Measurements from ENCODE around the gene DOLK.
A peak's percentile ranks its signal among the peaks of the same experiment; 100 is the strongest.
"Not testable (repeated sequence)": the region's sequence is repeated elsewhere in the genome, so short reads cannot be mapped to it uniquely, and the experiment has no call there.

The DOLK gene
- total RNA-seq: 10.9 to 17.3 reads per million in 2 donors

DNA sequence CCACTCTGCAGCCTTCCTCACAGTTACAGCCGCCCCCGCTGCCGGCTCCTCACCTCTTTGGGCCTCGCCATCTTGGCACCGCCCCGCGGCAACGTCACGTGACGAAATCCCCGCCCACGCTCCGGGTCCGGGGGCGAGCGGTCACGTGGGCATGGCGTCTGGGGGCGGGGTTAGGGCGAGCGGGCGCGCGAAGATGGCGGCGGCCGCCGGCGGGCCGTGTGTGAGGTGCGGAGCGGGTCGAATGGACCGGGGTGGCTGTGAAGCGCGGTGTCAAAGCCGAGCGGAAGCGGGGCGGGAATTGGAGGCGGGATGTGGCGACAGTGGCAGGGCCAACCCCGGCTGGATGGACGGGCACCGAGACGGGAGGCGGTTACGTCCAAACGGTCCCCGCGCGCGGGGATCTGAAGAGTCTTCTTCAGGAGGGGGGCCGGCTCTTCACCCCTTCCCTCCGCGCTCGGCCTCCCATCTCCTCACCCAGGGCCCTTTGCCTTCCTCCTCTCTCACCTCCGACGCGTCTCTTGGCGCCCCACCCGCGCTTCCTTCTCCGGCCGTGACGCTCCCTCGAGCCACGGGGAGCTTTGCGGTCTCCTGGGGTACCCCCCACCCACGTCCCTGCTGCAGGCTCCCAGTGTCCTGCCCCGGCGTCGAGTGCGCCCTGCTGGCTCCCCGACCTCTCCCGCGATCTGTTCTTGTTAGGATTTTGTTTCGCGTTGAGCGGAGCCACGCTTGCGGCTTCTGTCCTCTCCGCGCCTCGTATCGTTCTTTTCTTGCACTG, at the start of gene DOLK, which contains the start of gene NUP188:
Gene DOLK (minus strand): TSS at position 77 of the 775 bp plus-strand sequence. CDS start 300 bp downstream, outside the sequence.
Gene NUP188 (plus strand): TSS at position 173 of the 775 bp plus-strand sequence. CDS start 21 bp downstream, at position 194.
- DNase-seq: peak; percentile 99

GRCh38 chr9:128995791-128996190, 48.4 kb upstream of the DOLK start:
- no peak for DNase-seq

DNA sequence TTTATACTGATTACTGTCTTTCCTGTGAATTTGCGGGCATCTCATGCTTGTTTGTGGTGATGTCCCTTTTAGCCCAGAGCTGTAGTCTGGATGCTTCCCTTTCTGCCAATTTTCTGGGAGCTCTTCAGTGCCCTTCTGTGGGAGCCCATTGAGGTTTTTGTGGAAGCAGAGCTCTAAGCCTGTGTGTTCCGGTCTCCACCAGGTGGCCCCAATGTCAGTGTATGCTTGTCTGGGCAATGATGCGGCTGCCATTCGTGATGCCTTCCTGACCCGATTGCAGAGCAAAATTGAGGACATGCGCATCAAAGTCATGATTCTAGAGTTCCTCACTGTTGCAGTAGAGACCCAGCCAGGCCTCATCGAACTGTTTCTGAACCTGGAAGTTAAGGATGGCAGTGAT, 45.6 kb upstream of the DOLK start:
- no peak for DNase-seq

GRCh38 chr9:128987805-128988204, 40.4 kb upstream of the DOLK start:
- no peak for DNase-seq

- DNase-seq: no peak
Measured at GRCh38 chr9:128986671-128987070, 39.3 kb upstream of the DOLK start.

DNA sequence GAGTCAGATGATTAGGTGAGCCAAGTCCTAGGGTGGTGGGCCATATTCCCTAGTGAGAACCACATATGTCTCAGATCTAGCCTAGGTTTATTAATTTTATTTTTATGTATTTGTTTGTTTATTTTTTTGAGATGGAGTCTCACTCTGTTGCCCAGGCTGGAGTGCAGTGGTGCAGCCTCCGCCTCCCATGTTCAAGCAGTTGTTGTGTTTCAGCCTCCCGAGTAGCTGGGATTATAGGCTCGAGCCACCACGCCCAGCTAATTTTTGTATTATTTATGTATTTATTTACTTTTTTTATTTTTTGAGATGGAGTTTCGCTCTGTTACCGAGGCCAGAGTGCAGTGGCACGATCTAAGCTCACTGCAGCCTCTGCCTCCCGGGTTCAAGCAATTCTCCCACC, 36.1 kb upstream of the DOLK start:
- no peak for DNase-seq

DNA sequence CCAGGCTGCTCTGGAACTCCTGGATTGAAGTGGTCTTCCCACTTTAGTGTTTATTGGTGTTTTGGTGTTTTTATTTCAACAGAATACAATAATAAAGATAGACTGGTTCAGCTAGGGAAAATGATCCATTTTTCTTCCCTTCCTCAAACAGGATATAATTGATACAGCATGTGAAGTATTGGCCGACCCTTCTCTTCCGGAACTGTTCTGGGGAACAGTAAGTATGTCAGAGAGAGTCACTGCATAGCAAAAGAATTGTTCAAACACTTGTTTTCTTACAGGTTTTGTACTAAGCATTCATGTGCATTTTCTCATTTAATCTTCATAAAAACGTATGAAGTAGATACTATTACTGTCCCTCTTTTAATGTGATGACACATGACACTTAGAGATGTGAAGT, 31.7 kb upstream of the DOLK start:
- no peak for DNase-seq

- DNase-seq: no peak
Measured at GRCh38 chr9:128972956-128973355, 25.6 kb upstream of the DOLK start.

DNA sequence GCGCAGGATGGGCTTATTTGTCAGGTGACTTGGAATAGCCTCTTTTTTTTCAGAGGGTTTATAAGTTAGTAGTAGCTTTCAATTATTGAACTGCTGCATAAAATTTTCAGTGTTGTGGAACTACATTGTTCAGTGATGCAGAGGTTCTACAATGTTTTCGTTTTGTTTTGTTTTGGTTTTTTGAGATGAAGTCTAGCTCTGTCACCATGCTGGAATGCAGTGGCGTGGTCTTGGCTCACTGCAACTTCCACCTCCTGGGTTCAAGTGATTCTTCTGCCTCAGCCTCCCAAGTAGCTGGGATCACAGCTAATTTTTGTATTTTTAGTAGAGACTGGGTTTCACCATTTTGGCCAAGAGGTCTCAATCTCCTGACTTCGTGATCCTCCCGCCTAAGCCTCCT, 22.1 kb upstream of the DOLK start:
- DNase-seq: no peak

DNA sequence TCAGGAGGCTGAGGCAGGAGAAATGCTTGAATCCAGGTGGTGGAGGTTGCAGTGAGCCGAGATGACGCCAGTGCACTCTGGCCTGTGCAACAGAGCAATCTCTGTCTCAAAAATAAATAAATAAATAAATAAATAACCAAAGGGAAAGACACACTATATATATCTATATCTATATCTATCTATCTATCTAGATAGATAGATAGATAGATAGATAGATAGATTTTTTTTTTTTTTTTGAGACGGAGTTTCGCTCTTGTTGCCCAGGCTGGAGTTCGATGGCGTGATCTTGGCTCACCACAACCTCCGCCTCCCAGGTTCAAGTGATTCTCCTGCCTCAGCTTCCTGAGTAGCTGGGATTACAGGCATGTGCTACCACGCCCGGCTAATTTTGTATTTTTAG, 14.0 kb upstream of the DOLK start:
- not testable (repeated sequence) for DNase-seq

DNA sequence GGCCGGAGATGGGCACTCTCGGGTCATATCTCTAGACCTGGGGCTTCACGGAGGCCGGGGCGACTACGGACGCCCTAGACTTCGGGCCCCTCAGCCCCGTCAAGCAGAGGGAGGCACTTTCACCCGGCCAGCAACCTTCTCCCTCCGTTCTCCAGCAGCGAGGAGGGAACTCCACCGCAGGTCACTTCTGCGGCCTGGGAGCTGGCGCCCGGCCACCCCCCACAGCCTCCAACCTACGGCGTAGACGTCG, 201 bp downstream of the DOLK start:
- no peak for DNase-seq

DNA sequence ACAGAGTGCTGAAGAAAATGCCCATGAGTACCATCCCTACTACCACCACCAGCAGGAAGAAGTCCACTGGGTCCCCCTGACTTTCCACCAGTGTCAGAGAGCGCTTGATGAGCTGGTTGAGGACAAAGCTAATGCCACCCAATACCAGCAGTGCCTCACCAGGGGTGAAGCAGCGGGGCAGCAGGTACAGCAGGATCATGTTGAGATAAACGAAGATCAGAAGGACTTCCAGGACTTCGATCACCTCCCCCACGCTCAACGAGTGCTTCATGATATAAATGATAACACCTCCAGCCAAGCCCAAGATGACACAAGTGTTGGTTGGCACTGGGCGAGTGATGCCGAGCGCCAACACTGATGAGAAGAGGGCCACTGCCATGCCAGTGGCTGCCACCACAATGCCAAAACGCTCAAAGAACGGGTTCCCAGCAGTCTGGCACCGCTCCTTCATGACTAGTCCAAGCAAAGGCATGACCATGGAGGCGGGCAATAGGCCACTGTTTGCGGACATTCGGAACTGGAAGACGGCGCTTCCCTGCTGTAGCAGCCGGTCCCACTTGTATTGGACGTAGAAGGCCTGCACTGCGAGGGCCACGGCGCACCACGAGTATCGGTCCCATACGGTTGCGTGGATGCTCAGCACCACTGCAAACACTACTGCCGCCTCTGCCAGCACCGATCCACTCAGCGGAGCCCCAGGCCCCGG, 679 bp downstream of the DOLK start:
- no peak for DNase-seq

- no peak for DNase-seq
Measured at GRCh38 chr9:128945798-128946501, 1.5 kb downstream of the DOLK start.

DNA sequence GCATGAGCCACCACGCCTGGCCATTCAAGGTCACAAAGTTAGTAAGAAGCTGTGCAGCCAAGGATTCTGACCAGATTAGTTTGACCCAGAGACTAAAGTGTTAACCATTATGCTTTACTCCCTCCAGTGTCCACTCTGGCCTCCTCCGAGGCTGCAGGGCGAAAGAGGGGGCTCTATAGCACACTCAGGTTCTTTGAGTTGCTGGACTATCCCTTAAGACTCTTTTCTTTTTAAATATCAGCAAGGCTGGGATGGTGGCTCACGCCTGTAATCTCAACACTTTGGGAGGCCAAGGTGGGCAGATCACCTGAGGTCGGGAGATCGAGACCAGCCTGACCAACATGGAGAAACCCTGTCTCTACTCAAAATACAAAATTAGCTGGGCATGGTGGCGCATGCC, 2.4 kb downstream of the DOLK start:
- not testable (repeated sequence) for DNase-seq

DNA sequence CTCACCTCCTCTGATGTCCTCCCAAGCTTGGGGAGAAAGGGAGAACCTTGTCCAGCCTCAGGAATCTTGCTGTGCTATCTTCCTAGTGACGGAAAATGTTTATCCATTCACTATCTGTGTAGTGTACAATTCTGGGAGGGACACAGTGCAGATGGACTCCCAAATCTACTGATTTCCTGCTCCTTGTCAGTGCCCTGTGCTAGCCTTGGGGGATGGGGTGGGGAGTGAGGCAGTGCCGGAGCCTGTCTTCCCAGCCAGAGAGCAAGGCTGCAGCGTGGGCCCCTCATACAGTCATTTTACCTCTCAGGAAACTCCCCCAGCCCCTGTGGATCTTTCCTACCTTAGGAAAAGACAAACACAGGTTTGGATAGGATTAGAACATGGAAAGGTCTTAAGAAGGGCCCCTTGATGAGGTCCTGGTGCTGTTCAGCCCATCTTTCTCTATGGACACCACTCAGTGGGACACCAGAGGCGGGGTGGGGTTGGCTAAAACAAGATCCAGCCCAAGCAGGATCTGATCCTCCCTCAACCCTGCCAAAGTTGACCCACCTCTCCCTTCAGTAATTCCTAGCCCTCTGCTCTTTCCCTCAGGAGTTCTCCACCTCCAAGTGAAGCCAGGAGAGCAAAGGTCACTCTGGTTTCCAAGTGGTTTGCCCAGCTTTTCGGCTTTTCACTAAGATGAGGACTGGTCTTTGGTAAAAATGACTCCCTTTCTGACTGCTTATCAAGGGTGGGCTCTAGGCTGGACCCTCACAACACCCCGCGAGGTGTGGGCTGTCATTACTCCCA, 3.4 kb downstream of the DOLK start:
- no peak for DNase-seq

DNA sequence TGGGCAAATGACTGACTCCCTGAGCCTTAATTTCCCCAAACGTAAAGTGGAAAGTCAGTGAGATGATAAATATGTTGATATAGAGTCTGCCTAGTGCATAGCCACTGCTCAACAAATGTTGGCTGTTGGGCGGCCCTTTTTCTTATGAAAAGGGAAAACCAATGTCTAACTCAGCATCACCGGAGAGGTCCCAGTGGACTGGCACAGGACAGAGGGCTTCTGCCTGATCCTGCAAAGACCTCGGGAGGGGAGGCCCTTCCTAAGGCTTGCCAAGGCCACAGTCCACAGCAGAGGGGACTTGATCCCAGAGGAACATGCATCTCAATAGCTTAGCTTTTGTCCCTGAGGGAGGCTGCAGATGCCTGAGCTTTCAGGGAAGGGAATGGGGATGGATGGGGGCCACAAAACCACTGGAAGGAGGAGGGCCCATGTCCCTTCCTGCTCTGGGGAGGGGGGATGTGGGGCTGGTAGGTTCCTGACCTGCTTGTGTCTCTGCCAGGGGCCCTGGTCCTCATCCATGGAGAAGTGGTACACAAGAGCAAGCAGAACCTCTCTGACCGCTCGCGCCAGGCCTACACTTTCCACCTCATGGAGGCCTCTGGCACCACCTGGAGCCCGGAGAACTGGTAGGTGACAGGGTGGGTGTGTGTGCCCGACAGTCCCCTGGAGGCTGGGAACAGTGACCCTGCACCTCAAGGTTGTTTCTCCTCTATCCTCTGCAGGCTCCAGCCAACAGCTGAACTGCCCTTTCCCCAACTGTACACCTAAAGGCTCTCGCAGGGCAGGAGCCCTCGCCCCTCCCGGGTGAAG, 6.3 kb downstream of the DOLK start:
- no peak for DNase-seq

DNA sequence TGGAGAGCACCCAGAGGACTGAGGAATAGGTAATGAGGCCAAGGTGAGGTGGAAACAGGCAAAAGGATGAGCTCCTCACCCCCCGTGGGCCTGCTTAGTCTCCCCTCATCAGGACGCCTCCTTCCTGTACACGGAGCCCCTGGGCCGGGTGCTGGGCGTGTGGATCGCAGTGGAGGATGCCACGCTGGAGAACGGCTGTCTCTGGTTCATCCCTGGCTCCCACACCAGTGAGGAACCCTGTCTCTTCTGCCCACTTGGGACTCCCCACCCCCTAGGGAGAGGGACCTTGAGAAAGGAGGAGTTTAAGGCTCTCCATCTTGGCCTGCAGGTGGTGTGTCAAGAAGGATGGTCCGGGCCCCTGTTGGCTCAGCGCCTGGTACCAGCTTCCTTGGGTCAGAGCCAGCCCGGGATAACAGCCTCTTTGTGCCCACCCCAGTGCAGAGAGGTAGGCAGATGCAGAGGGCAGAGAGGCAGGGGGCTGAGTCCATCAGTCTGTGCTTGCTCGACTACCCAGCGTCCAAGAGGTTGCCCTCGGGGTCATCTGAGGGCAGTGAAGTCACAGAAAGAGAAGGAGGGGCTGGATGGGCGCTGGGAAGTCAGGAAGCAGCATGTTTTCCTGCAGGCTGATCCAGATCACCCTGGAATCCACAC, 7.0 kb downstream of the DOLK start:
- DNase-seq: no peak

- no peak for DNase-seq
Measured at GRCh38 chr9:128937310-128938165, 9.9 kb downstream of the DOLK start.

DNA sequence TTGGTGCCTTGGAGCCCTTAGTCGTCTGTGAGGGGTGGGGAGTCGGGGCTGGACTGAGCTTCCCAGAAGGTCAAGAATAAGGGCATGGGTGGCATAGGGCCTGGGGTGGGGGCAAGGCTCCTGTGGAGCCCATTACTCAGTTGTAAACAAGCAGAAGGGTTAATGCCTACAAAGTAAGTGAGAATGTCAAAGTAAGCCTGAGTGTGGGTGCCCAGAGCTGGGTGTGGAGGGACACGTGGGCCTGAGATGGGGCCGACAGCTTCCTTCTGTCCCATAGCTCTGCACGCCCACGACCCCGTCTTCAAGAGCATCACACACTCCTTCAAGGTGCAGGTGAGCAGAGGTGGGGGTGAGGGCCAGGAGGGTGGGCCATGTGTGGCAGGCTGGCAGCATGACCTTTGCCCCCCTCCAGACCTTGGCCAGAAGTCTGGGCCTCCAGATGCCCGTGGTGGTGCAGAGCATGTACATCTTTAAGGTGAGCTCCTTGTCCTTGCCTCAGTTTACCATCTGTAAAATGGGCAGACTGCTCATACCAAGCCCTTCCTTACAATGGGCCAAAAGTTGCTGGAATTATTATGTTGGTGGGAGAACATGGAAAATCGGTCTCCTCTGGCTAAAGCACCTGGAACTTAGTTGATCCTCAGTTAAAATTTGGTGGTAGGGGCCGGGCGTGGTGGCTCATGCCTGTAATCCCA, 11.1 kb downstream of the DOLK start:
- no peak for DNase-seq

GRCh38 chr9:128933731-128934130, 13.7 kb downstream of the DOLK start:
- no peak for DNase-seq
